Non-pigmented ciliary epithelial cell (primary cell): Measurements from ENCODE around the gene NUP153.
A peak's percentile ranks its signal among the peaks of the same experiment; 100 is the strongest.
"Not testable (repeated sequence)": the region's sequence is repeated elsewhere in the genome, so short reads cannot be mapped to it uniquely, and the experiment has no call there.

Experiments used
- DNase-seq: peaks from one replicate; pipeline ENCODE4 v3.0.0-alpha.2; 2010; ENCODE audit warnings: low read depth

Gene NUP153

DNA sequence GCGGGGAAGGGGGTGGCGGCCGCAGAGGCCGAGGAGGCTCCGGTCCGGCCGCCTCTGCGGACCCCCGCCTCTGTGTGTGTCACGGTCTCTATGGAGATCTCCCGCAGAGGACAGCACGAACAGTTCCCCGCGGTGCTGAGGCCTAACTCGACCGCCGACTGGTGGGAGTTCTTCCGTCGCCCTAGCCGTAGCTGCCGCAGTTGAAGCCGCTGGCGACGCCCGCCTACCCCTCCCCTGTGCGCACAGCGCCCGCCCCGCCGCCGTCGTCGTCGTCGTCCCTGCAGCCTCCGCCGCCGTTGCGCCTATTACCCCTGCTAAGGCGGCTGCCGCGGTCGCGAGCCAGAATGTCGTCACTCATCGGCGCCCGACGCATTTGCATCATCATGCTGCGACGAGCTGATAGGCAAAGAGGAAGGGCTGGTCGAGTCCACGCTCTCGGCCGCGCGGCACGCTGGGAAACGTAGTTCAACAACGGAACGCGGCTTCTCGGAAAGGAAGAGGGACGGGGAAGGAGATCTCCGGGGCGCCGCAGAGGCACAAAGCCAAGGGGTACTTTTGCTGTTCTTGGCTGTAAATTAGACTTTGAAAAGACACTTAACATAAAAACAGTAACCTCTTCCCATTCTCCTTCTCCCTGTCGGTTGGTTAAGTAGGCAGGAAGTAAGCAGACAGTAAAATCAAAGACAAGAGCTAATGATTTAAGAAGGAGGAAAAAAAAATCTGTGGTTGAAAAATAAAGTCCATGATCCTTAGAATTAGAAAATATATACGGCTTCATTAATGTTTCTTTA lies at the start of gene NUP153:
Gene NUP153, minus strand, starts transcription at position 346 of the 791 bp plus-strand sequence. CDS start 538 bp downstream, outside the sequence.
- peak; percentile 89 for DNase-seq

- no peak for DNase-seq
Measured at GRCh38 chr6:17754254-17754653, 47.5 kb upstream of the NUP153 start.

DNA sequence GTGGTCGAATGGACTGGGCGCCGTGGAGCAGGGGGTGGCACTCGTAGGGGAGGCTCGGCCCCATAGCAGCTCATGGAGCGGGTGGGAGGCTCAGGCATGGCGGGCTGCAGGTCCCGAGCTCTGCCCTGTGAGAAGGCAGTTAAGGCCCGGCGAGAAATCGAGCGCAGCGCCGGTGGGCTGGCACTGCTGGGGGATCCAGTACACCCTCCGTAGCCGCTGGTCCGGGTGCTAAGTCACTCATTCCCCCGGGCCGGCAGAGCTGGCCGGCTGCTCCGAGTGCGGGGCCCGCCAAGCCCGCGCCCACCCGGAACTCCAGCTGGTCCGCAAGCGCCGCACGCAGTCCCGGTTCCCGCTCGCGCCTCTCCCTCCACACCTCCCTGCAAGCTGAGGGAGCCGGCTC lies 38.6 kb upstream of the NUP153 start:
- not testable (repeated sequence) for DNase-seq

- DNase-seq = not testable (repeated sequence)
Measured at GRCh38 chr6:17744757-17745308, 38.1 kb upstream of the NUP153 start.

GRCh38 chr6:17744019-17744756 lies 37.5 kb upstream of the NUP153 start:
- DNase-seq = no peak

DNA sequence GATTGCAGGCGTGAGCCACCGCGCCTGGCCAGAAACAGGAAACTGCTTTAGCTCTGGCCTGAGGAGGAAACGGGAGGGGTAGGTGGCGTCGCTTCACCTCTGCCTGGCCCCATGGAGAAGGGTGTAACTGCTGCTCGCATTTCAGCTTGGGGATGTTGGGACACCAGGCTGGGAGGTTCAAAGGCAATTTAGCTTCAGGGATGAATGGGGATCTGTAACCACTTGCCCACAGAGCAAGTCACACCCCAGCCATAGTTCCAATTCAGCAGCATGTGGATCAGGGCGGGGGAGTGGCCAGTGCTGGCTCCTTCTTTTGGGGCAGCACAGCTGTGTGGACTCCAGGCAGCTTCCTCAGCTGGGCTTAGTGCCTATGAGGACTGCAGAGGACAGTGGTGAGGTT lies 34.8 kb upstream of the NUP153 start:
- no peak for DNase-seq

GRCh38 chr6:17740559-17741220 lies 34.0 kb upstream of the NUP153 start:
- no peak for DNase-seq

- DNase-seq = no peak
Measured at GRCh38 chr6:17737704-17738252, 31.1 kb upstream of the NUP153 start.

DNA sequence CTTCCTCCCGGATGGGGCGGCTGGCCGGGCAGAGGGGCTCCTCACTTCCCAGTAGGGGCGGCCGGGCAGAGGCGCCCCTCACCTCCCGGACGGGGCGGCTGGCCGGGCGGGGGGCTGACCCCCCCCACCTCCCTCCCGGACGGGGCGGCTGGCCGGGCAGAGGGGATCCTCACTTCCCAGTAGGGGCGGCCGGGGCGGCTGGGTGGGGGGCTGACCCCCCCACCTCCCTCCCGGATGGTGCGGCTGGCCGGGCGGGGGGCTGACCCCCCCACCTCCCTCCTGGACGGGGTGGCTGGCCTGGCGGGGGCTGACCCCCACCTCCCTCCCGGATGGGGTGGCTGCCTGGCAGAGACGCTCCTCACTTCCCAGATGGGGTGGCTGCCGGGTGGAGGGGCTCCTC lies 28.6 kb upstream of the NUP153 start:
- DNase-seq = not testable (repeated sequence)

- DNase-seq = no peak
Measured at GRCh38 chr6:17730078-17730704, 23.5 kb upstream of the NUP153 start.

- no peak for DNase-seq
Measured at GRCh38 chr6:17729223-17730077, 22.7 kb upstream of the NUP153 start.

GRCh38 chr6:17728551-17729222 lies 22.0 kb upstream of the NUP153 start:
- DNase-seq = no peak

DNA sequence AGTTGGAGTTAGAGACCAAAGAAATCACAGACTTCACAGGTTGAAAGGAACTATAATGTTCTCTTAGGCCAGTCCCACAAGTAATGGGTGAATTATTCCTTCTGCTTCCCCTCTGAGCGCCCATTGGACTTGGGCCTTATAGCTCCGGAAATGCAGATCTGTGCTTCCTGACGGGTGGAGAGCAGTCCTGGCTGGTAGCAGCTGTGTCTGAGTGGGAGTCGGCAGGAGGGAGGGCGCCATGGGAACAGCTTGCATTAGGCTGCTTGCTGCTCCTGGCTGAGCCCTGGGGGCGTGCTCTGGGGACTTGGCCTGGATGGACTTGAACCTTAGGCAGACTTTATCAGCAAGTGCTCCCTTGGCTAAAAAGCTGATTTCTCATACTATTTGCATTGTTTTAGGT lies 18.4 kb upstream of the NUP153 start:
- DNase-seq = no peak

DNA sequence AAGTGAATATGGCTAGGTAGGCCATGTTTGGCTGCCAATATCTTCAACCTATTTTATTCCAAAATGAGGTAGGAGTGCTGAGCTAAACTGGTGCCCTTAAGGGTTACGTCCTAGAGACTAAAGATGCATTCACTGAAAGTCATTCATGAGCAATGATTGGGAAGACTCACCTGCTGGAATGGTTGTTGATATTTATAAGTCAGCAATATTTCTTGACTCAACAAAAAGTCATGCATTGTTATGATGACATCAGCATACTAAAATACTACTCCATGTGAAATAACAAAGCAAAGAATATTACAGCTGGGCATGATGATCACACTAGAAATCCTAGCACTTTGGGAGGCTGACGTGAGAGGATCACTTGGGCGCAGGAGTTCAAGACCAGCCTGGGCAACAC lies 17.6 kb upstream of the NUP153 start:
- no peak for DNase-seq

DNA sequence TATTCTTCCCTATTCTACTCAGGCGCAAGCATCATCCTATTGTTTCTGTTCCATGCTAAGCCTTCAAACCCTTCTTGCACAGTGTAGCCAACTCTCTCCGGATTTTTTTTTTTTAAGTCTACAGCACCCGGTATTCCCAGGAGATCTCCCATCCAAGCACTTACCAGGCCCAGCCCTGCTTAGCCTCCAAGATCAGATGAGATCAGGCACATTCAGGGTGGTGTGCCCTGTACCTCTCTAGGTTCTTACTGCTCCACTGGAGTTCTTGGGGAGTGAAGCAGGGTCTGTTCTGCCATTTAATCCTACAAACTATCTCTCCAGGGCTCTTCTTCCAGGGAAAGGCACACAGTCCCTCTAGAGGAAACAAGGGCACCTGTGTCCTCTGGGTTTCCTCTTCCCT lies 14.9 kb upstream of the NUP153 start:
- DNase-seq = no peak

DNA sequence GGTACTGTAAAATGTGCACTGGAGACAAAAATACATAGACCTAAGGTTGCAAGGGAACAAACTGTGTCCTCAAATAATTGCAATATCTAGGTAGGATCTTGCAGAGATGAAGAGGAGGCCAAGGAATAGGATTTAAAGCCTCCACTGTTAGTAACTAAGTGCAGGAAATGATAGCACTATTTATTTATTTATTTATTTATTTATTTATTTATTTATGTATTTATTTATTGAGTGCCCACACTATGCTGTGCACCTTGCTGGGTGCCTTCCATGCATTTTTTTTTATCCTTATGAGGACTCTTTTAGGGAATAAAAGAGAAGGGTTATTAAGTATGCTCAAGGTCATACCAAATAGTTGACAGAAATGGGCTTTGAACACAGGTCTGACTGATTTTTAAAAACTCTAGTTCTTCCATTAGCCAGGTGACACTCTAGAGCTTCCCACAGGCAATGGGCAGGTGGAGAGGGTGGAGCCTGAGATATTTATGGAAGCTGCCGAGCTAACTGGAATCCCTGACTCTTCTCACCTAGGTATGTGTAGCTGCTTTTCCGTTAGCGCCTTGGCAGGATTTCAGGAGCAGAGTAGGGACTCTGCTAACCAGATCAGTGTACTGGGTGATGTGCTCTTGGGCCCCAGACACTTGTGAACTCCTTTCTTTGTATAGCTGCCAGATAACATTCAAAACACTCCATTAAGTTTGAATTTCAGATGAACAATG lies 12.8 kb upstream of the NUP153 start:
- no peak for DNase-seq

DNA sequence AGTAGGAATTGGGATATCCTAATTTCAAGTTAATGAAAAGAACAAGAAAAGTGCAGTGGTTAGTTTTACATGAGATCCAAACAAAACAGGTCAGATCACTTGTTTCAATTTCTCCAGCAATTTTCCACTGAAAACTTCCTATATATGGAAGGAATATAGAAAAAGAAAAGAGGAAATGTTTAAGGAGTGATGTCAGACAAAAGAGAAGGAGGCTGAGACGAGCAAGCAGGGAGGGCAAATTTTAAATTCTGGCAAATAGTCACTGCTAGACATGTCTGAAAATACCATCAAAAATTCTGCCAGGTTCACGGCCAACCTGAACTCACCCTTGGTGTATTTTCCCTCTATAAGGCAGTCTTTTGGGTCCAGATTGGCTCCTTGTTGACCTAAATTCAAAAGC lies 9.5 kb upstream of the NUP153 start:
- no peak for DNase-seq

GRCh38 chr6:17714879-17715851 lies 8.4 kb upstream of the NUP153 start:
- DNase-seq = no peak
